Astrocyte (in vitro differentiated cells and primary cell): ENCODE data around the gene CRYBB1. TPM values are rescaled to one million over a fixed set of nuclear protein-coding genes. Genes with fewer than 3 reads are reported as not detected.

Experiments
- DNase-seq: peaks from one replicate; pipeline ENCODE4 v3.0.0-alpha.2; 2010; ENCODE audit warnings: low read depth
- FAIRE-seq: peaks from 2 replicates; lab custom pipeline; 2011; peaks lifted over from hg19 to GRCh38; lab: Jason Lieb, UNC
- H2AFZ ChIP-seq: 2 replicates; pipeline ENCODE4 v1.6.0; 2012; ENCODE audit warnings: low read depth, low read length, inconsistent platforms
- H3K27ac ChIP-seq: 2 replicates; pipeline ENCODE4 v1.5.1; 2011; ENCODE audit warnings: low read depth, low read length, inconsistent platforms
- H3K27me3 ChIP-seq: 2 replicates; pipeline ENCODE4 v1.6.0; 2011; ENCODE audit warnings: low read length, inconsistent platforms; ENCODE audit not compliant: insufficient read depth
- H3K36me3 ChIP-seq: 2 replicates; pipeline ENCODE4 v1.5.1; 2011; ENCODE audit warnings: low read length, inconsistent platforms; ENCODE audit not compliant: insufficient read depth
- H3K4me1 ChIP-seq: 2 replicates; pipeline ENCODE4 v1.5.1; 2011; ENCODE audit warnings: low read length, inconsistent platforms; ENCODE audit not compliant: insufficient read depth
- H3K4me2 ChIP-seq: 2 replicates; pipeline ENCODE4 v1.6.0; 2012; ENCODE audit warnings: low read length, inconsistent platforms
- H3K4me3 ChIP-seq: 2 replicates; pipeline ENCODE4 v1.5.1; 2011; ENCODE audit warnings: low read depth, mild to moderate bottlenecking, low read length, inconsistent platforms; ENCODE audit not compliant: insufficient read depth
- H3K79me2 ChIP-seq: 2 replicates; pipeline ENCODE4 v1.6.0; 2012; ENCODE audit warnings: mild to moderate bottlenecking, low read length, inconsistent platforms; ENCODE audit not compliant: insufficient read depth
- H3K9ac ChIP-seq: 2 replicates; pipeline ENCODE4 v1.6.0; 2012; ENCODE audit warnings: mild to moderate bottlenecking, low read length, inconsistent platforms
- H3K9me3 ChIP-seq: 2 replicates; pipeline ENCODE4 v1.5.1; 2012; ENCODE audit warnings: low read depth, mild to moderate bottlenecking, low read length, inconsistent platforms; ENCODE audit not compliant: insufficient read depth
- H4K20me1 ChIP-seq: 2 replicates; pipeline ENCODE4 v1.6.0; 2012; ENCODE audit warnings: low read length, inconsistent platforms; ENCODE audit not compliant: insufficient read depth
- H3K27ac Mint-ChIP-seq: one replicate; pipeline ENCODE4 v1.8.0; 2021; ENCODE audit warnings: mild to moderate bottlenecking, mixed read lengths; ENCODE audit not compliant: unreplicated experiment
- H3K27me3 Mint-ChIP-seq: one replicate; pipeline ENCODE4 v1.8.0; 2021; ENCODE audit warnings: low read depth, mixed read lengths; ENCODE audit not compliant: unreplicated experiment
- H3K36me3 Mint-ChIP-seq: one replicate; pipeline ENCODE4 v1.8.0; 2021; ENCODE audit warnings: low read depth, mixed read lengths; ENCODE audit not compliant: unreplicated experiment
- H3K4me1 Mint-ChIP-seq: one replicate; pipeline ENCODE4 v1.8.0; 2021; ENCODE audit warnings: low read depth, mixed read lengths; ENCODE audit not compliant: unreplicated experiment
- H3K4me3 Mint-ChIP-seq: one replicate; pipeline ENCODE4 v1.8.0; 2021; ENCODE audit warnings: mild to moderate bottlenecking, moderate library complexity, mixed read lengths; ENCODE audit not compliant: unreplicated experiment
- H3K9me3 Mint-ChIP-seq: one replicate; pipeline ENCODE4 v1.8.0; 2021; ENCODE audit warnings: mild to moderate bottlenecking, mixed read lengths; ENCODE audit not compliant: unreplicated experiment
- EZH2 ChIP-seq: IDR thresholded peaks from 2 replicates; pipeline ENCODE4 v1.6.1; 2012; ENCODE audit warnings: mild to moderate bottlenecking, low read length, inconsistent platforms; ENCODE audit not compliant: insufficient read depth
- total RNA-seq: library from RNA; stranded (reverse); gene quantifications from 2 replicates; pipeline ENCODE4 v1.2.1, GENCODE V29; 2021
- TF ChIP-seq, protein P1 (sequence below): IDR thresholded peaks from 2 replicates; pipeline ENCODE4 v1.5.1; 2011; ENCODE audit warnings: low read depth, mild to moderate bottlenecking, inconsistent platforms, low read length, moderate library complexity; ENCODE audit not compliant: insufficient read depth

The CRYBB1 gene
- total RNA-seq, 1 donor from 2014 or later, result not detected

DNA sequence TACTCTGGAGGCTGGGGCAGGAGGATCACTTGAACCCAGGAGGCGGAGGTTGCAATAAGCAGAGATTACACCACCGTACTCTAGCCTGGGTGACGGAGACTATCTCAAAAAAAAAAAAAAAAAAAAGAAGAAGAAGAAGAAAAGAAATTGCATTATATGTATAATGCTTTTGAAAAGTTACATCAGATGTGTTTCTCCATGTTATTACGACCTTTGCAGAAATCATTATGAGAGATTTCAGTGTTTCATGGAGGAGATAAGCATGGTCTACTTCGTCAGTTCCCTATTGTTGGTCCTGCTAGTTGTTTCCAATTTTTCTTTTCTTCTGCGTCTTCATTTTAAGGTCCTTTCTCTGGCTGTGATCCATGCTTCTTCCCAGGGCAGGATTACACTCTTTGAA lies 42.5 kb upstream of the CRYBB1 start:
- Histone ChIP-seq H3K27ac (no peak overlapping the region), H3K9ac (no peak overlapping the region), H3K4me3 (no peak overlapping the region), H3K79me2 (no peaks in the 10 kb centered on the region), H3K27me3 (peaks cover 16% of the 10 kb centered on the region), H3K4me1 (peaks cover 29% of the 10 kb centered on the region), H4K20me1 (no peaks in the 10 kb centered on the region), H2AFZ (no peak overlapping the region), H3K4me2 (no peak overlapping the region), H3K9me3 (no peaks in the 10 kb centered on the region), H3K36me3 (no peaks in the 10 kb centered on the region)
- H3K36me3 Mint-ChIP-seq, result peaks cover 2% of the 10 kb centered on the region
- H3K9me3 Mint-ChIP-seq, result no peaks in the 10 kb centered on the region
- no peak for DNase-seq
- H3K4me1 Mint-ChIP-seq, result peaks cover 27% of the 10 kb centered on the region
- TF ChIP-seq EZH2, result no peak
- TF ChIP-seq, protein P1, sequence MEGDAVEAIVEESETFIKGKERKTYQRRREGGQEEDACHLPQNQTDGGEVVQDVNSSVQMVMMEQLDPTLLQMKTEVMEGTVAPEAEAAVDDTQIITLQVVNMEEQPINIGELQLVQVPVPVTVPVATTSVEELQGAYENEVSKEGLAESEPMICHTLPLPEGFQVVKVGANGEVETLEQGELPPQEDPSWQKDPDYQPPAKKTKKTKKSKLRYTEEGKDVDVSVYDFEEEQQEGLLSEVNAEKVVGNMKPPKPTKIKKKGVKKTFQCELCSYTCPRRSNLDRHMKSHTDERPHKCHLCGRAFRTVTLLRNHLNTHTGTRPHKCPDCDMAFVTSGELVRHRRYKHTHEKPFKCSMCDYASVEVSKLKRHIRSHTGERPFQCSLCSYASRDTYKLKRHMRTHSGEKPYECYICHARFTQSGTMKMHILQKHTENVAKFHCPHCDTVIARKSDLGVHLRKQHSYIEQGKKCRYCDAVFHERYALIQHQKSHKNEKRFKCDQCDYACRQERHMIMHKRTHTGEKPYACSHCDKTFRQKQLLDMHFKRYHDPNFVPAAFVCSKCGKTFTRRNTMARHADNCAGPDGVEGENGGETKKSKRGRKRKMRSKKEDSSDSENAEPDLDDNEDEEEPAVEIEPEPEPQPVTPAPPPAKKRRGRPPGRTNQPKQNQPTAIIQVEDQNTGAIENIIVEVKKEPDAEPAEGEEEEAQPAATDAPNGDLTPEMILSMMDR, result no peak
- no peak overlapping the region for H3K4me3 Mint-ChIP-seq
- no peak for FAIRE-seq
- H3K27ac Mint-ChIP-seq, result no peak overlapping the region
- peaks cover 3% of the 10 kb centered on the region for H3K27me3 Mint-ChIP-seq

DNA sequence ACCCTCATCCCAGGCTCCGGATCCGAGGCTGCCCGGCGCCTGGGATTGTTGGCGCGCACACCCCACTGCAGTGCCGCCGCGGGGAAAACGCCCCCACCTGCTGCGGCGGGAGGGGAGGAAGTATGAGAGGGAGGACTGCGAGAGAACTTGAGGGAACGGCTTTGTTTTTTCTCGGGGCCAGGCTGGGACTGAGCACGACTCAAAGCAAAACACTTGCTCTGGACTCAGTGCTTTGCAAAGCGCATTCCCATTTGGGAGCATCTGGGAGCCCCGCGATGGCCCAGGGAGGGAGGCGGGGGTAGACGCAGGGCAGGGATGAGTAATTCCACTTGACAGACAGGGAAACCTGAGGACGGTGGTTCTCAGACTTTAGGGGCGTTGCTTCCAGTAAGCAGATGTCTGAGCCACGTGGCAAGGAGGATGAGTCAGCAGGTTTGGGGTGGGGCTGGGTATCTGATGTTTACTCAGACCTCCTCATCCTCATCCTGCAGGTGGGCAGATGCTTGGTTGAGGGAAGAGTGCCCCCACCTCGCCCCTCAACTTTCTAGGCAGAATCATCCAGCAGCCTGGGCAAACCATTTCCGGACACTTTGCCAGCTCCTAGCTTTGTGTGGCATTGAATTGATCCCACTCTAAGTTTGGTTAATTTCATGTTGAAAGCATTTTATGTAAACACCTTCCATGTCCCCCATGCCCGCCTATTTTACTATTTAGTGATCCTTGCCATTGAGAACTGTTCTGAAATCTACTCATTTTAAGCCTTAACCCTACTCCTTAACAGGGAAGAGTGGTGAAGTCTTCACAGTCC lies 41.0 kb upstream of the CRYBB1 start:
- peak overlapping the region; percentile 8 for H3K9ac ChIP-seq
- H3K27me3 ChIP-seq, result peaks cover 20% of the 10 kb centered on the region
- no peak for TF ChIP-seq EZH2
- TF ChIP-seq, protein P1, result no peak
- H3K36me3 ChIP-seq, result no peaks in the 10 kb centered on the region
- Mint-ChIP-seq H3K27me3 (peaks cover 5% of the 10 kb centered on the region), H3K36me3 (peaks cover 2% of the 10 kb centered on the region), H3K9me3 (no peaks in the 10 kb centered on the region), H3K4me1 (peaks cover 23% of the 10 kb centered on the region), H3K4me3 (peak overlapping the region; percentile 84), H3K27ac (peak overlapping the region; percentile 94)
- peak overlapping the region; percentile 2 for H3K27ac ChIP-seq
- H3K79me2 ChIP-seq, result no peaks in the 10 kb centered on the region
- H3K4me1 ChIP-seq, result peaks cover 27% of the 10 kb centered on the region
- H2AFZ ChIP-seq, result peak overlapping the region; percentile 37
- H3K9me3 ChIP-seq, result no peaks in the 10 kb centered on the region
- no peaks in the 10 kb centered on the region for H4K20me1 ChIP-seq
- peak overlapping the region; percentile 82 for H3K4me2 ChIP-seq
- DNase-seq (peak; percentile 95), FAIRE-seq (peak; percentile 17)
- peak overlapping the region; percentile 8 for H3K4me3 ChIP-seq

DNA sequence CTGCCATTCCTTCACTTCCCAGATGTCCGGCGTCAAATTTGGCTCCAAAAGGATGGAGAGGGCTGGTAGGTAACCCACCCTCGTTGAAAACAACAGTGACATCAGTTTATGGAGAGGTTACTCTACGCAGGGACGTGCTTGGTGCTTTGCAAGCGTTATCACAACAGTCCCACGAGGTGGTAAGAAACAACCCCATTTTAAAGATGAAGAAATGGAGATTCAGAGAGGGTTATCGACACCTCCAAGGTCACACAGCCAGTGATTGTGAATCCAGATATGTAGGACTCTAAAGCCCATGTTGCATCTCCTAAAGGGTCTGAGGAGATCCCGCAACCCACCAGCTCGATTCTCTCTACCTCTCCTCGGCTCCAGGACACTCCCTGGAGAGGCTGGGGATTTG lies 40.3 kb upstream of the CRYBB1 start:
- FAIRE-seq, result no peak
- Histone ChIP-seq H4K20me1 (no peaks in the 10 kb centered on the region), H3K36me3 (no peaks in the 10 kb centered on the region), H3K4me1 (peaks cover 27% of the 10 kb centered on the region), H3K27ac (no peak overlapping the region), H3K79me2 (no peaks in the 10 kb centered on the region), H3K9me3 (no peaks in the 10 kb centered on the region), H3K4me3 (peak overlapping the region; percentile 8), H3K4me2 (peak overlapping the region; percentile 82), H3K9ac (peak overlapping the region; percentile 8), H3K27me3 (peaks cover 22% of the 10 kb centered on the region), H2AFZ (peak overlapping the region; percentile 37)
- DNase-seq, result no peak
- Mint-ChIP-seq H3K27ac (no peak overlapping the region), H3K27me3 (peaks cover 8% of the 10 kb centered on the region), H3K9me3 (no peaks in the 10 kb centered on the region), H3K4me1 (peaks cover 23% of the 10 kb centered on the region), H3K36me3 (peaks cover 2% of the 10 kb centered on the region), H3K4me3 (peak overlapping the region; percentile 84)
- no peak for TF ChIP-seq EZH2
- TF ChIP-seq, protein P1, result no peak
